Measurements from ENCODE around the gene COL18A1. TPM values are rescaled to one million over a fixed set of nuclear protein-coding genes. Genes with fewer than 3 reads are reported as not detected.

COL18A1 gene
- 100 to 1,000 TPM; 111 to 165 TPM for total RNA-seq
- polyA plus RNA-seq (ENCODE audit: insufficient read depth, low read depth, low replicate concordance), result 53.2 TPM
- long read RNA-seq, donor 1, partial matches to known transcripts, result 125 of 125 reads
- long read RNA-seq, donor 1, other reads (novel, unspliced or antisense), result 0 of 125 reads
- long read RNA-seq, donor 2, full-length matches to known transcripts, result 3 of 56 reads
- long read RNA-seq, donor 2, partial matches to known transcripts, result 53 of 56 reads
- long read RNA-seq, donor 2, other reads (novel, unspliced or antisense), result 0 of 56 reads

- DNase-seq, result peak; percentile 60
- H3K27me3 ChIP-seq, result no peaks in the 10 kb centered on the region
- peaks cover 30% of the 10 kb centered on the region for H3K4me1 ChIP-seq
- peak within 1 kb of the TSS; percentile 66 to 88 for H3K27ac ChIP-seq
- H3K4me3 ChIP-seq, result peak within 1 kb of the TSS; percentile 56 to 63
- WGBS, 2 donors, result 0 to 8% methylated on average over 2 to 22 of the region's 69 CpGs
- intact Hi-C loops (cut with DNase I; ENCODE audit: low total_unique reads), result no loop called here
- no peaks in the 10 kb centered on the region for H3K36me3 ChIP-seq (ENCODE audit: low read depth, missing control alignments)
- TF ChIP-seq CTCF (IDR thresholded peaks at IDR 0.05) (no peak), POLR2A (IDR thresholded peaks at IDR 0.05) (no peak)
- H3K9me3 ChIP-seq, result no peaks in the 10 kb centered on the region
Observed at GRCh38 chr21:45404730-45405270, at the start of gene COL18A1. Gene COL18A1, plus strand, starts transcription at chr21:45405165. Its CDS starts 66 bp downstream, at chr21:45405231.

- no peak for DNase-seq
- Histone ChIP-seq H3K36me3 (ENCODE audit: low read depth, missing control alignments) (no peaks in the 10 kb centered on the region), H3K4me1 (peaks cover 8% of the 10 kb centered on the region), H3K27me3 (no peaks in the 10 kb centered on the region), H3K27ac (peak overlapping the region in 1 of 2 donors; percentile 91), H3K9me3 (no peaks in the 10 kb centered on the region), H3K4me3 (no peak overlapping the region)
- WGBS, 2 donors, result 81 to 86% methylated on average over 14 of the region's 14 CpGs
- intact Hi-C loops (cut with DNase I; ENCODE audit: low total_unique reads), result no loop called here
- TF ChIP-seq CTCF (IDR thresholded peaks at IDR 0.05), result no peak
- no peak for TF ChIP-seq POLR2A (IDR thresholded peaks at IDR 0.05)
Observed at GRCh38 chr21:45355573-45355972, 49.4 kb upstream of the COL18A1 start.

- Histone ChIP-seq H3K9me3 (no peaks in the 10 kb centered on the region), H3K27ac (peak overlapping the region in 1 of 2 donors; percentile 91), H3K4me3 (no peak overlapping the region), H3K36me3 (ENCODE audit: low read depth, missing control alignments) (no peaks in the 10 kb centered on the region), H3K27me3 (no peaks in the 10 kb centered on the region), H3K4me1 (peaks cover 8% of the 10 kb centered on the region)
- 92% methylated on average over 10 of the region's 10 CpGs for WGBS, 2 donors
- DNase-seq, result no peak
- intact Hi-C loops (cut with DNase I; ENCODE audit: low total_unique reads), result no loop called here
- TF ChIP-seq POLR2A (IDR thresholded peaks at IDR 0.05) (no peak), CTCF (IDR thresholded peaks at IDR 0.05) (no peak)
Observed at GRCh38 chr21:45356251-45356650, 48.7 kb upstream of the COL18A1 start.

- Histone ChIP-seq H3K4me1 (peaks cover 4% of the 10 kb centered on the region), H3K9me3 (no peaks in the 10 kb centered on the region), H3K27ac (peak overlapping the region; percentile 81 to 91), H3K4me3 (no peak overlapping the region), H3K36me3 (ENCODE audit: low read depth, missing control alignments) (no peaks in the 10 kb centered on the region), H3K27me3 (no peaks in the 10 kb centered on the region)
- intact Hi-C loops (cut with DNase I; ENCODE audit: low total_unique reads), result no loop called here
- no peak for DNase-seq
- WGBS, 2 donors, result 61 to 69% methylated on average over 20 of the region's 20 CpGs
- TF ChIP-seq POLR2A (IDR thresholded peaks at IDR 0.05) (no peak), CTCF (IDR thresholded peaks at IDR 0.05) (no peak)
Observed at GRCh38 chr21:45356653-45357435, 48.1 kb upstream of the COL18A1 start.
